HG03025 (cell line): ENCODE measurements around the gene SDK1.

Experiments
- ATAC-seq: cut with Tn5 transposase; IDR thresholded peaks from one replicate; pipeline ENCODE4 v1.9.1; 2021; ENCODE audit warnings: mild to moderate bottlenecking, moderate library complexity; ENCODE audit not compliant: unreplicated experiment, low FRiP score

SDK1 gene

DNA sequence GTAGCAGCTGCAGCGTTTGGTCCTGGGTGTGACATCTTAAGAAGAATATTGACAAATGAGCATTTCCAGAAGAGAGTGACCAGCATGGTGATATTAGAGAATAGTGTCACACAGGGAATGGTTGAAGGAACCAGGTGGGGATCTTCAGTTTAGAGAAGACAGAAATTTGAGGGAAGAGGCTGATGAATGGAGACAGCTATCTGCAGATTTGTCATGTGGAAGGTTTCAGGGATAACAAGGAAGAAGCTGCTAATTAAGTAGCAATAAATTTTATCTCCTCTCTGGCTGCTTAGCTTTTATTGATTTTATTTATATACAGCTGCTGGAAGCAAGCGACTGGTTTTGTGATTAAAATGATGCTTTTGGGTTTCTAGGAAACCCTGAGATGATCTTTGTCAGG lies 26.0 kb downstream of the SDK1 start:
- no peak for ATAC-seq

DNA sequence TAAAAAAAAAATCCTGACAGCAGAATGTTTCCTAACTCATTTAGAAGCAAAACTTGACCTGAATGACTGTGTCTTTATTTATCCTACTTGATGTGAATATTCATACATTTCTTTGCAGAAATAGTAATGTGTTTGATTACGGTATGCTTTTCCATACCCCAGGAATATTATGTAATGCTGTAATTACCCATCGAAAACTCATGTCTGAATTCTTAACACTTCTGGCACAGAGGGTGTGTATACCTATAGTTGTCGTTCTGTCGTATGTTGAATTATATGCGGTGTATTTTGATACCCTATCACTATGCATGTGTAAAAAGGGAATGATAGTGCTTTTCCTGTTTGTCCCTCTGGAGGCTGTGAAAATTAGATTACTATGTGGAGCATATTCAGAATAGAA lies 26.6 kb downstream of the SDK1 start:
- no peak for ATAC-seq

DNA sequence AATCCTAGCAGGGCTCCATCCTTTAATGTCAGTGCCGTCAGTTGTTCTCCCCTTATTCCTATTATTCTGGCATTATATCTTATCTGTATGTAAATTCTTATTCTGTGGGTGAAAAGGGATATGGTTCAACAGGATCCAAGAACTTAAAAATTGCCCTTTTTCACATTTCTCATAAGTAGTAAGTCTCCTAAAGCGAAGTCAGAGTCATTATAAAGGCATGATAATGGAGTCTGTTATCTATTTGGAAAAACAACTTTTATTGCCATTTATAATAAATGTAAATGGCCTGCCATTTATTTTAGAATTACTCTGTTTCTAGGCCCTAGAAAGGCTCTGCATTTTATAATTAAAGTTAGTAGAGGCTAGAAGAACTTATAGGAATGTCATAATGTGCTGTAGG lies 31.3 kb downstream of the SDK1 start:
- ATAC-seq = no peak

DNA sequence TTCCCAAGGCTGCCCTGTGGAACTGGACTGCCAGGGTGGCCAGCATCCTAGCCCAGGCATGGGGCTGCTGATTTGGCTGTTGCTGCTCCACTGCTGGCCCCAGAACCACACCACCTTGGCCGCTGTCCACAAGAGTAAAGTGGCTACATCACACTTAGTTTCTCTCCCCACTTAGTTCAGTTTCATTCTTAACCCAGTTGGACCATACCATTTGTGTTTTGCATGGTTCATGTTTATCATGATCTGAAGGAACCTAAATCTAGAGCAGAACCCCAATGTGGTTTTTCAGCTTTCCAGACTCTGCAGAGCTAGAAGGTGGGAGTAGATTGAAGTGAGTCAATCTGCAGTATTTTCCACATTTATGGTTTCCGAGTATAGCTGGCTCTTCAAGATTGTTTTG lies 32.8 kb downstream of the SDK1 start:
- ATAC-seq = no peak

DNA sequence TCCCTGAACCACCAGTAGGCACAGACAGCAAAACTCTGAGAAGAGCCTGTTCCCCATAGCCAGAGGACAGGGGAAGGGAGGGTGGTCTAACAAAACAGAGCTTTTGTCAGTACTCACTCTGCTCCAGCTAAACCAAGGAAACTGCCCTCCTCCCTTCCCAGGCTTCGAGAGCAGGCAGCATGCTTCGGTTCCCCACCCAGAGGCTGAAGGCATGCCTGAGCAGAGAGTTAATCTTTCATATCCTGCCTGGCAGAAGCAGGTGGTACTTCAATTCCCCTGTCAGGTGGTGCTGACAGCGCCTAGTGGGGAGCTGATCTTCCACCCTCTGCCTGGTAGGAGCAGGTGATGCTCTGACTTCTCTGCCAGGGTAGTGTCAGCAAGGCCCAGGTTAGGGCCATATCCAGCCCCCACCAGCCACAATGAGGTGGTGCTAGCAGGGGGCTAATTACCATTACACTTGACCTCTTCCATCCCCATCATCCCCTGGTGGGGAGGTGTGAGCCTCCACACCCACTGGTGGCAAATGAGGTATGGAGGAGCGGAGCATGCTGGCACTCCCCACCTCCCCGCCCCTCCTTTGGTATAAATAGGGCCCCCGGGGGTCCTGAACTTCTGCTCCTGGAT lies 35.1 kb downstream of the SDK1 start:
- ATAC-seq = no peak

DNA sequence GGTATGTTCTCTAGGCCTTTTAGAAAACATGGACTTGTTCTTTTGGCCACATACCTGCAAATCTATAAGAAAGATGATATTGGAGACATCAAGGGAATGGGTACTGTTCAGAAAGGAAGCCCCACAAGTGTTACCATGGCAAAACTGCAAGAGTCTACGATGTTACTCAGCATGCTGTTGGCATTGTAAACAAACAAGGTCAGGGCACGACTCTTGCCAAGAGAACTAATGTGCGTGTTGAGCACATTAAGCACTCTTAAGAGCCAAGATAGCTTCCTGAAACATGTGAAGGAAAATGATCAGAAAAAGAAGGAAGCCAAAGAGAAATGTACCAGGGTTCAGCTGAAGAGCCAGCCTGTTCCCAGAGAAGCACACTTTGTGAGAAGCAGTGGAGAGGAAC lies 37.1 kb downstream of the SDK1 start:
- ATAC-seq = no peak

DNA sequence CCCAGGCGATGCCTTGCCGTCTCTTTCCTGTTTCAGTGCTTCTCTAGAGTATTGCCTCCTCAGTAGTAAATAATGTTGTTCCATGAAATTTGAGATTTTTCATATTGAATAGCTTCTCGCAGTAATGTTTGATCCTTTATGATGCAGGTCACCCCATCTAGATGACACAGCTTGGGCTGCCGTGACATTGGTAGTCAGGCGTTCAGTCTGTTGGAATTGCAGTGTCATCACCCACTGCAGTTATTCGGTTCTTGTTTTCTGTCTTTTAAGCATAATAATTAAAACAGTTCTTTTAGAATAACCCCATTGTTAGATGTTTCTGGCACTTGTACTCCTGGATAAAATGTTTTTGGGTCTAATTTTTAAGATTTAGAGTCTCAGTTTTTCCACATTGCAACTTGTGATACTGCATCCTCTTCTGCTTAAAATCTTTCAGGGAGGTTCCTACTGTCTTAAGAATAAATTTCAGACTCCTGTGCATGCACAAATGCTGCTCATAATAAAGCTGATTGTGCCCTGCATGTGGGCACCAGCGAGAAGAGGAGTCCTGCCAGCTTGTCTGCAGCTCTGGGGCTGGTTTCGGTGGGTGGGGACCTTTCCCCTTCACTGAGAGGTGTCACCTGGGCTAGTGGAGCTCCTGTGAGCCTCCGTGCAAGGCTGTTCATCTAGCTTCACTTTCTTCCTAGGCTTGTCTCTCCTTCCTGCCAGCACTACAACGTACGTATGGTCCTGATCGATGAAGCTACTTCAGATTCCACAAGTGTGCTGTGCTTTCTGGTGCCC lies 44.8 kb downstream of the SDK1 start:
- no peak for ATAC-seq

DNA sequence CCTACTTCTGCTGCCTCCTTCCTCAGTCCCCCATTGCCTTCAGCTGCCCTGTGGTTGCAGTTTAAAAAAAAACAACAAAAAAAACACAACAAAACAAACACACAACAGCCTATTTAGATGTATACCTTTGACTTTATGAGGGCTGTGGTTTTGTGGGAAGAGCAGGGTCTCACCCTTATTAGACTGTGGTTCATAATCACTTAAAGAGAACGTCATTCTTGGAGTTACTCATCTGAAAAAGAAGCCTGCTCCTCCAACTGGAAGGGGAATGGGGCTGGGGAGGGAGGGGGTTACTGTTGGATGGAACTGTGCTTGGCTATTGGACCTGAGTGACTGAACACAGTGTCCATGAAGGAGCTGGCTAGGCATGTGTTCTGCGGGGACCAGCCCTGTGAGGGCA lies 48.1 kb downstream of the SDK1 start:
- ATAC-seq = no peak

DNA sequence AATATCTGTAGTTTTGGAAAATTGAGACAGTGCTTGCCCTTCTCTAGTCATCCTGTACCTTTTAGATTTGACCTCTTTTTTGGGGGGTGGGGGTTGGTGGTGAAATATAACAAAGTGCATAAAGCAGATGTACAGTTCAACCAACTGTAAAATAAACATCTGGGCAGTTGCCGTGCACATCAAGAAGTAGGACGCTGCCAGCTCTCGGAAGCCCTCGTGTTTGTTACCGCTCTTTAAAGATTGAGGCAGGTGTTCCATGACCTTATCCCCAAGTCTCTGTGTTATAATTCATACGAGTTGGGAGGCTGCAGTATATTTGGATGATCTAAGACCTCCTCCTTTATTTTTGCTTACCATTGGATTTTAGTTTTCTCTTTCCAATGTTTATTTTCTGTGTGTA lies 55.1 kb downstream of the SDK1 start:
- ATAC-seq = no peak

DNA sequence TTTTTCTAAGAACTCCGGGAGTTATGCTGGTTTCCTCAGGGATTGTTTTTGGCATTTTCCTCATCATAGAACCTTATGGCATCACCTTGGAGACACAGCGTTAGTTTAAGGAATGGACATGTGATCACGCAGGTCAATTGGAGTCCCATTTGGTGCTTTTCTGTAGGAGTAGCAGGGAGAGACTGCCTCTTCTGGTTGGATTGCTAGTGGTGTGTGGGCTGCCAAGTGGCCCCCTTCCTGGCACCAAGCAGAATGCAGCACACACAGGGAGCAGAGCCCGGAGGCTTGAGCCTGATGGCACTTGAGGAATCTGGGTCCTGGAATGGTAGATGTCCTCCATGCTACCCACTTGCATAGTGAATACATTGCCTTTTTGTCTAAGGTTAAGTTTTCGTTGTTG lies 57.9 kb downstream of the SDK1 start:
- ATAC-seq = no peak

DNA sequence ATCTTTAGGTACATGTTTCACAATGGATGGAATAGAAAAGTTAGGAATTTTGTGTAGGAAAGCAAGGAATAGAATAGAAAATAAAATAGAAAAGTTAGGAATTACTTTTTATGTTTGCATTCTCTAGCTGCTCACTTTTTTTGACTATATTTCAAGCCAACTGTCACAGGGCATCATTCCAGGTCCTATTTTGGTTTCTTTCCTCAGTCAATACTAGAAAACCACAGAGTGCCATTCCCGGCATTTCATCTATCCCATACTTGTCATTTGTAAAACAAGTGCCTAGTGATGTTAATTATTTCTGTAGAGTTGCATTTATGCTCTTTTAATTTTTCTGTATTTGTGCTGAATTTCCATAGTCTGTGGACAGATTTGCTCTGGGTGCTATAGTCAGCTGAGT lies 66.2 kb downstream of the SDK1 start:
- ATAC-seq = no peak

DNA sequence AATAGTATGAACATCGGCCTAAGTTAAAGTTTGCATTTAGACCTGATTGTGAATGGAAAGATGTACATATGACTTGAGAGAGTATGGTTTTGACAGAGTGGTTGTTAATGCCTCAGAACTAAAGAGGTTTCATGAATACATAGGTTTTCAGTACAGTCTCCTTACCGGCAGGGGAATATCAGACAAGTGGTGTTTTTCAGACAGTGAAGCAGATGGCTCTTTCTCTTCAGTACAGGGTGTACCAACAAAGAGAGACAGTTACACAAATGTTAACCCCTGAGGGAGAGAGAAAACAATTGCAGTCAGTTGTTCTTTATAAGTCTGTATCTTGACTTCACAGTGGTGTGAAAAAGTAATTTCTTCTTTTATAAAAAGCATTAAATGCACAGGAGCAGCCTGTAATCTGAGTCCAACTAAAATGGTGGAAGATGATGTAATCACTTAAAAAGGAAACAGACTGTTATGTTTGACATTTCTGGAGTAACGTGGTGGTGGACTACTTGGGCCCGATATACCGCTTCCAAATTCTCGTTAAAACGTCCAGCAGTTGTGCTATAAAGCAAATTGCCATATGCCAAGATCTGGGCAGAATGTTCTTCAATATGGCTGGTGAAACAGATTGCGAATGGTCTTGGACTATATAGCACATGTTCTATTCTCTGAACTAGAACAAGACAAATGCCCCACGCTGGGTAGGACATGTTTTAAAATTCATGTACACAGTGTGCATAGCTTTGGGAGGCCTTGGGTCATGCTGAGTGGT lies 69.2 kb downstream of the SDK1 start:
- ATAC-seq = no peak

DNA sequence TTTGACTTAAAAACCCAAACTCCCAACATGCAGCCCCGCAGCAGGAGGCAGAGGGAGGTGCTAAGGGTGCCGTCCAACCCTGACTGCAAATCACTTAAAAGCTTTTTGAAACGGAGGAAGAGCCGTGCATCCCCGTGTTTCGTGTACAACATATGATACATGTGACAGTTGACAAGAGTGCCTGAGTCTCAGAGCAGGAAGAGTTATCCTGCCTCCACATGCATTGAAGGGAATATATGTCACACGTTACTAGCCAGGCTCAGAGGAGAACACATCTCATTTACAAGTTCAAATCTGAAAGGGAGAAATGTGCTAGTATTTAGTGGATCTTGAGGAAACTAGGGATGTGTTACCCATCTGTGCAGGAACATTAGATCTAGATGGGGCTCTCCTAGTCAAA lies 69.9 kb downstream of the SDK1 start:
- ATAC-seq = no peak

DNA sequence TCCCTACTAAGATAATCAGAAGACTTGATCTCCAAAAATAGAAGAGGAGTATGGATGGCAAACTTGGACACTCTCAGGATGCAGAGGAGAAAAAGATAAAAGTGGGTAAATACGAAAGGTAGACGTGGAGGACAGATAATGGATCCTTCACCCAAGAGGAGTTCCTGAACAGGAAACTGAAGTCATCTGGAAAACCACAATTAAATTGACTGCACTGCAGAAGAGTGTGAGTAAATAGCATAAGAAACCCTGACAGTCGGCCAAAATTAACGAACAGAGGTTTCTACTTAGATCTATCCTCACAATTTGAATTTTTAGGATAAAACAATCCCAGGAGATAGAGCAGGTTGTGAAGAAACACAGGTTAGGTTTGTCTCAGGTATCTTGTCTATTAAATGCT lies 70.5 kb downstream of the SDK1 start:
- ATAC-seq = no peak

DNA sequence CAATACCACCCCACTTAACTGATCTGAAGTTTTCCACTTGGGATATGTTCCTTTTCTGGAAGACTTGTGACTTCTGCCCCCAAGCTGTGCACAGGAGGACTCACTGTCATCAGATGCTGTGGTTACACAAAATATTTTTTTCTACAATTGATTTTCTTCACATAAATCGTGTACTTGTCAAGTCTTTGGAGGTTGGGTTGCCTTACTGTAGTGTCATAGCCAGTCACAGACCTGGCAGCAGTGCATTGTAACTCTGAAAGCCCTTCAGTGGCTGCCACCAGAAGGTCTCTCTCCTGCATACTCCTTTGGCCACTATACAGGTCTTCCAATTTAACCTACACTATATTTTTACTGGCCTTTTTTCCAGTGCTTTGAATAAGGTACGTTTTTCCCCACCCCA lies 73.2 kb downstream of the SDK1 start:
- ATAC-seq = no peak

DNA sequence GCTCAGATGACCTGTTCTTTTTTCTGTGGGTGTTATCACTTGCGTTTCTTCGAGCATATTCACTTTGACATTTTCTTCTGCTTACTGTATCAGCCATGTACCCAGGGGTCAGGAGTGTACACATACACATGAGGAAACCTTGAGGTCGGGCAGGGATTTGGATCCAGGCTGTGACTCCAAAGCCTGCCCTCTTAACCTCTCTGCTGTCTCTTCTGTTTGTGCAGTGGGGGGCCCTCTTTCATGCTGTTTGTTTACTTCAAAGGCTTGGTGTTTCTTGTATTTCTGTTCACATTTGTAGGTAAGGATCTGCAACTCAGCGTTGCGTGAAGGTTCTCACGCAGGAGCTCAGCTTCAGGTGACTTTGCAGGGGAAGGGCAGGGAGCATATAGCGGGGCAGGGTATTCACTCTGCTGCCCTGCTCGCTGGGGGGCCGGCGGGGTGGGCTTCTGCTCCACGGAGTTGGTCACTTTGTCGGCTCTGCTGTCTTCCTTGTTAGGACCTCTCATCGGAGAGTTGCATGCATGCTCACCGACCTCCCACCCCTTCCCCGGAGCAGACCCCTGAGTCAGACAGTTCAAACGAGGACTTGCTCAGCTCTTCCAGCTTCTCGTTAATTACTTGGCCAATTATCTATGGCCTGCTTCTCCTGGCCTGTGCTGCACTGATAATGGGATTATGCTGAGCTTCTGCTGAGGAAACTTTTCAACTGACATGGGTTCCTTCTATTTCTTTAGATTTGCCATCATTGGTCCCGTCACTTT lies 77.5 kb downstream of the SDK1 start:
- no peak for ATAC-seq

DNA sequence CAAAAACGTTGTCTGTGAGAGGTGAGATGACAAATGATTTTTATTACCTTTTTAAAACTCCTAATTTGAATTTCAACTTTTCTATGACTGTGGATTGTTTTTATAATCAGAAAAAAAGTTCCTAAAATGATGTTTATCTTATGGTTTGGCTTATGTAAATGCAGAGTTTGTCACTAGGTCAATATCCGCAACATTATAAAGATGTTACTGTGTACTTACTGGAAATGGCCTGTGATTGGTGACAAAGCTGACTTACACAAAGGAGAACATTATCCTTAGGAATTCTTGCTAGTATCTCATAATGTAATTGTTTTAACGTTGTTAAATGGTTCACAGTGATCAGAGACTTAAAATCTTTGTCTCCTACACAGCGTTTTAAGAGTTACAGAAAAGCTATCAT lies 79.0 kb downstream of the SDK1 start:
- no peak for ATAC-seq

DNA sequence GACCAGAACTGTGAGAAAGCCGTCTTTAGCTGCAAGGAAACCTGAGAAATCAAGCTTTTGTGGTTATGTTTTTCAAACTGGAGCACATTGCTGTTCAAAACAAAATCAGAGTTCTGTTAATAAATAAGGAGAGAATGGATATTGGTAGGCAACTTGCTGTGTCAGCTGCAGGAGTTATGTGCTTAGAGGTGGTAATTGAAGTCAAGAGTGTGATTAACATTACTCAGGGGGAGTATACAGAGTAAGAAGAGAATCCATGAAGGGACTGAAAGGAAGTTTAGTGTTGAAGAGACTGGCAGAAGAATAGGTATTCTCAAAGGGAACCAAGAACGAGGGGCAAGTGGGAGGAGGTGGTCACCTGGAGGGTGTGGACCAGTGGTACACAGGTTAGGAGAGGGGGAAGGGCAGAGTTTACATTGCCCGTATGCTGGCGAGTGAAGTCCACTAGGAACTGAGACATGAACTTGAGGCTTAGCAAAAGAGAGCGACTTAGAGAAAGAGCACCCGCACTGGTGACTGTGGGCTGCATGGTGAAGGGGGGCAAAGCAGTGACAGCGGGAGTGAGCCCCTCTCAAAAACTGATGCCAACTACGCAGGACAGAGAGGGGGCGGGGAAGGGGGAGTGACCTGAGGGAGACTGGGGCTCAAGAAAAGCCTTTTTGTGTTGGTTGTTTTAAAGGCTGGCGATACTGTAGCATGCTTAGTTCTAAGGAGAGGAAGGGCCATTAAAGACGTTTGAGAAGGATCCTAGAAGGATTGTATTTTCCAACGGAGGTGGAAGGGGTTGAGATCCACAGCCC lies 80.0 kb downstream of the SDK1 start:
- ATAC-seq = no peak

DNA sequence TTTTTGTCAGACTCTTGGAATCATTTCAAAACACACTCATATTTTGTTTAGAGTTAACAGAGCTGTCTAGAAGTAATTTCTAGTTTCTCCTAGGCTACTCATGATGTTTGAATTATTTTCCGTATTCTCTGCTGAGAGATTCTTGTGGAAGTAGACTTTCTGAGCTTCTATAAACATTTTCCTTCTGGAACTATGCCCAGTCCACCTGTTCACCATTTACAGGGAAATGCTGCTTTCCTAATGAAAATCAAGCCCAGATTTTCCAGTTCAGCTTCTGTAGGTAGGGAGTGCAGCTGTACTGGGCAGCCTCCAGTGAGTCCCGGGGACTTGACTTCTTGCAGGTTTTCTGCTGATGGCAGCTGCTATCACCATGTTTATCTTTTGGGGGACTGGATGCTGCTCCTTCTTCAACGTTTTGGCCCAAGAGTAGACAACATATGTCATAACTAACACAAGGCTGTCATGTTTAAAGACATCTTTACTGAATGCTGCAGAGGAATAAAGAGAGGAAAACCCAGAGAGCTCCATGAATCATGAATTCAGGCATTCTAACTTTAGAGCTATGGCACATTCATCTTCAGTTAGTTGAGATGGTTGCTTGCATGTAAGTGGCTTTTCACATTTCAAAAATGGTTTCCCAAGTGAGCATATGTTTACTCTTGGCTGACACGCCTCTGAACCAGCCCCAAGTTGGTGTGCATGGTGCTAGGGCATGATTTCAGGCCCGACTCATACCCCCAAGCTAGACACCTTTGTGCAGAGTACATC lies 85.6 kb downstream of the SDK1 start:
- no peak for ATAC-seq

DNA sequence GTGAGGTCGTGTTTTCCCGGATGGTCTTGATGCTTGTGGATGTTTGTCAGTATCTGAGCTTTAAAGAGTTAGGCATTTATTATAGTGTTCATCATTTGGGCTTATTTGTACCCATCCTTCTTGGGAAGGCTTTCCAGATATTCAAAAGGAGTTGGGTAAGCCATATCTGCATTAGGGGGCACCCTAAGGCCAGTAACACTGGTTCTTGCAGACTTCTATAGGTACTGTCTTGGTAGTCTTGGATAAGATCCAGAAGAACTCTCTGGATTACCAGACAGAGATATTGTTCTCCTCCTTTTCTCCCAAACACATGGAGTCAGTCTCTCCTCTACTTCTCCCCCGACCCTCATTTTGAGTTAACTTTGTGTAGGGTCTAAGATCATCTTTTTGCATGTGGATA lies 92.8 kb downstream of the SDK1 start:
- ATAC-seq = no peak
